Measurements from ENCODE around the gene HERC2.
A peak's percentile ranks its signal among the peaks of the same experiment; 100 is the strongest.
"Not testable (repeated sequence)": the region's sequence is repeated elsewhere in the genome, so short reads cannot be mapped to it uniquely, and the experiment has no call there.

Gene HERC2

DNA sequence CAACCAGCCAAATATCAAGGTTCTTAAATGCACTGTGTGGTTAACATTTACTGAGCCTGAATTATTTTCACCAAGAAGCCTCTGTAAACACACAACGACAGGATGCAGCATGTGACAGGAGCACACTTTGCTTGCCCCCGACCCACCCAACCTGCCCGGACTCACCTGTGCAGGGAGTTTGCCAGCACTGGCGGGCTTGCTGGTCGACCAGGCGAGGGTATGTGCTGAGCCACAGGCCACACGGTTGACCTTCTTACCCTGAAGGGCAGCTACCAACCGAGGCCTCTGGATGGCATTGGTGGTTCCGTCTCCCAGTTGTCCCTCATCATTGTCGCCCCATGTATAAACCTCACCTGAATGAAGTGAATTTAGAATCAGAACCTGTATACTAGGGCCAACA is 197.1 kb downstream of the HERC2 start:
- no peak overlapping the region for H3K27ac ChIP-seq
- POLR2A ChIA-PET (ENCODE audit: low non-redundant PET): no interaction called here
- no peak for DNase-seq (ENCODE audit: low spot score)
- CTCF ChIA-PET: interaction anchor here (0.7 kb wide), 1 partner anchor 61 kb away, joined by 4 read pairs; no protein-coding TSS in a partner anchor
- TF ChIP-seq, protein P1, sequence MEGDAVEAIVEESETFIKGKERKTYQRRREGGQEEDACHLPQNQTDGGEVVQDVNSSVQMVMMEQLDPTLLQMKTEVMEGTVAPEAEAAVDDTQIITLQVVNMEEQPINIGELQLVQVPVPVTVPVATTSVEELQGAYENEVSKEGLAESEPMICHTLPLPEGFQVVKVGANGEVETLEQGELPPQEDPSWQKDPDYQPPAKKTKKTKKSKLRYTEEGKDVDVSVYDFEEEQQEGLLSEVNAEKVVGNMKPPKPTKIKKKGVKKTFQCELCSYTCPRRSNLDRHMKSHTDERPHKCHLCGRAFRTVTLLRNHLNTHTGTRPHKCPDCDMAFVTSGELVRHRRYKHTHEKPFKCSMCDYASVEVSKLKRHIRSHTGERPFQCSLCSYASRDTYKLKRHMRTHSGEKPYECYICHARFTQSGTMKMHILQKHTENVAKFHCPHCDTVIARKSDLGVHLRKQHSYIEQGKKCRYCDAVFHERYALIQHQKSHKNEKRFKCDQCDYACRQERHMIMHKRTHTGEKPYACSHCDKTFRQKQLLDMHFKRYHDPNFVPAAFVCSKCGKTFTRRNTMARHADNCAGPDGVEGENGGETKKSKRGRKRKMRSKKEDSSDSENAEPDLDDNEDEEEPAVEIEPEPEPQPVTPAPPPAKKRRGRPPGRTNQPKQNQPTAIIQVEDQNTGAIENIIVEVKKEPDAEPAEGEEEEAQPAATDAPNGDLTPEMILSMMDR (conservative IDR thresholded peaks at IDR 0.05; ENCODE audit: low read depth): no peak

DNA sequence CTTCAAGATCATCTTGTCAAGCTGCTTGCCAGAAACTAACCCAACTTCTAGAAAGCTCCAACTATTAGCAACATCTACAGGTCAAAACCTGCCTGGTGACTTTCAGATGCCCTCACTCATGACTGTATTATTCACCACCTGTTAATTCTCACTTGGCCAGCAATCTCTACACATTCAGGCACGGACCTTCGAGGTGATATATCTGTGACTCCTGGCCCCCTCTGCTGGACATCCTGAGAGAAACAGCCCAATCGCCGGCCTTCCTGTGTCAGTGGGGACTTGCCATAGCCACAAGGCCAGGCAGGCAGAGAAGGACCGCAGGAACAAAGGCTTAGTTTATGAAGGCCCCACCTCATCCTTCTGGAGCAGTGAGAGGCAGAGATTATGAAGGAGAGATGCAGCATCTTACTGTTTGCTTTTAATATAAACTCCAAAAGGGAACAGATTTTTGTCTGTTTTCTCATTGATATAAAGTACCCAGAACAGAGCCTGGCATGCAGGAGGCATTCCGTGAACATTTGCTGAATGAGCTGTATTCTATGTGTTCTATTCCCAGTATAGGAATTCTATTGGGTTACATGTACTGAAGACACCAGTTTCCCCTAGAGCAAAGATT is 198.5 kb downstream of the HERC2 start:
- ChIA-PET CTCF (interaction anchor here (0.6 to 0.9 kb wide), 5 partner anchors 36 to 1233 kb away, joined by 3 to 6 read pairs (median 4); no protein-coding TSS in a partner anchor), POLR2A (ENCODE audit: low non-redundant PET) (no interaction called here)
- TF ChIP-seq, protein P1 (conservative IDR thresholded peaks at IDR 0.05; ENCODE audit: low read depth): peak; percentile 88
- H3K27ac ChIP-seq: no peak overlapping the region
- peak; percentile 89 for DNase-seq (ENCODE audit: low spot score)

DNA sequence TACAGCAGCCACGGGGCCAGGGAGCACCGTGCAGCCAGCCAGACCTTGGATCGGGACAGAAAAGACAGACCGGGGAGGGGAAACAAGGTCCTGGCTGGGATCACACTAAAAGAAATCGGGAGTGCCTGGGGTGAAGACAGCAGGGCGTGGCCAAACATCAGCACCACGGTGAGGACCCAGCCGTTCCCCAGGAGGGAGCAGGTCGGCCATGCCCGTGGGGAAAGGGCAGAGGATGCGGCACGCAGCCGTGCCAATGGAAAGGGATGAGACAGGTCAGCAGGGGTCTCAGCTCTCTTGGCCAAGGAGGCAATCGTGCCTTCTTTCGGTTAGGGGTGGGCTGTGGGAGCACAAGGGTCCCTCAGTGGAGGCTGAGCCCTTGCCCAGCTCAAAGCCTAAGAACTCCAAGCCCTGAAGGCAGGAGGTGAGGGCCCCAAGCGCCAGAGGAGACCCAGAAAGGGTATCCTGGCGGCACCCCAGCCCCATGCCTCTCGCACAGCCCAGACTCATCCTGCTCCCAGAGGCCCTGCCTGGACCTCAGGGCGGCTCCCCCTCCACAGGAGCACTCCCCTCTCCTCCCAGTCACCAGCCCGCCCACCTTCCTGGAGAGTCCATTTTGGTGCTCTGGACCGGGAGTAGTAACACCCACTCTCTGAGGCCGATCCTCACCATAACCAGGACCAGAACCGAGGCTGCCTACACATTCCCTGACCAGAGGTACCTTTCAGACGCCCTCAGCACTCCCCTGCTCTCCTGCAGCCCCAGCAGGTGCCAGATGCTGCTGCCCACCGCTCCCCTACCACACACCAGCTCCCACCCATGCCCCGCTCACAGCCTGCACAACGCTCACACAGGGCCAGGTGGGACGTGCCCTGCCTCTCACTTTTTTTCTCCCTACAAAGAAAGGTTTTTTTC is 199.7 kb downstream of the HERC2 start:
- no peak overlapping the region; the same call in 1 of the 2 replicates for H3K27ac ChIP-seq
- ChIA-PET CTCF (interaction anchor here (0.6 kb wide), 1 partner anchor 1233 kb away, joined by 3 read pairs; no protein-coding TSS in a partner anchor), POLR2A (ENCODE audit: low non-redundant PET) (no interaction called here)
- no peak for DNase-seq (ENCODE audit: low spot score)
- TF ChIP-seq, protein P1 (conservative IDR thresholded peaks at IDR 0.05; ENCODE audit: low read depth): no peak

DNA sequence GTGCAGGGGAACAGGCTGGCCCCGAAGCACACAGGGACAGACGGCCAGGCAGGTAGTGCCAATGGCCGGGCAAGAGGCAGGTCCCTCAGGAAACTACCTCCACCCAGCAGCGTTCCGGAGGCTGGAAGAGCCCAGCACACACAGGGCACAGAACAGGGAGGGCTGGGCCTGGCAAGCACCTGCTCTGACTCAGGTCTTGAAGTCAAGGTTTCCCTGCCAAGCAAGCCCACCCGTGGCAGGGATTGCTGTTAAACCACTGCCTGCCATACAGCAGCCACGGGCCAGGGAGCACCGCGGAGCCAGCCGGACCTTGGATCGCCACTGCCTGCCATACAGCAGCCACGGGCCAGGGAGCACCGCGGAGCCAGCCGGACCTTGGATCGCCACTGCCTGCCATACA is 200.4 kb downstream of the HERC2 start:
- H3K27ac ChIP-seq; POLR2A ChIA-PET (ENCODE audit: low non-redundant PET); DNase-seq (ENCODE audit: low spot score): not testable (repeated sequence)
- CTCF ChIA-PET: interaction anchor here (0.6 kb wide), 1 partner anchor 1232 kb away, joined by 3 read pairs; no protein-coding TSS in a partner anchor

DNA sequence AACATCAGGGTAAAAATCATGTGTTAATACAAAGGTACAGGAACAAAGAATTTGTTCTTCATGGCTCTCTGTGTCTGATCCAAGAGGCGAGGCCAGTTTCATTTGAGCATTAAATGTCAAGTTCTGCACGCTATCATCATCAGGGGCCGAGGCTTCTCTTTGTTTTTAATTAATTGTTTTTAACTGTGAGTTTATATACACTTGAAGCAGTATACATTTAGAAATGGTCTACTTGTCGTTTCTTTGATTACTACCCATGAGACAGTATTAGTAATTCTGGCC is 201.7 kb downstream of the HERC2 start:
- DNase-seq (ENCODE audit: low spot score): no peak
- ChIA-PET CTCF (no interaction called here), POLR2A (ENCODE audit: low non-redundant PET) (no interaction called here)

DNA sequence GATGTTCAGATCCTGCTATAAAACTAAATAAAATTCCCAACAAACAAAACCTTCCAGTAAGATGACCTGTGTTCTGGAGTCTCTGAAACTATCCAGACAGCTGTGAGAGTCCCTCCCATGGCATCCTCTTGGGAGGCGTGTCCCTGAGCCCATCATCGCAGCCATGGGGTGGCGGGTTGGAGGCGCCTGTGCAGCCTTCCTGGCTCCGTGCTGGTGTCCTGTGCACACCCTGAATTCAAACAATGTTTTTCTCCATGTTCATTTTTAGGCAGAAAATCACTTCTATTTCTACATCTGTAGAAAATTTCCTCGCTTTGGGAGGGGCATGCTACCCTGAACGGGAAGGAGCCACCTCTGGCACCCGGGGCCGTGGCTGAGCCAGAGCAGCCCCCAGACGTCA is 203.4 kb downstream of the HERC2 start:
- CTCF ChIA-PET: no interaction called here
- H3K27ac ChIP-seq: peak overlapping the region; percentile 1; the same call in 1 of the 2 replicates
- TF ChIP-seq, protein P1 (conservative IDR thresholded peaks at IDR 0.05; ENCODE audit: low read depth): no peak
- POLR2A ChIA-PET (ENCODE audit: low non-redundant PET): no interaction called here
- no peak for DNase-seq (ENCODE audit: low spot score)

More for the DNA sequence above, 201.7 kb downstream of the HERC2 start:
- H3K27ac ChIP-seq: no peak overlapping the region
- TF ChIP-seq, protein P1 (conservative IDR thresholded peaks at IDR 0.05; ENCODE audit: low read depth): no peak

DNA sequence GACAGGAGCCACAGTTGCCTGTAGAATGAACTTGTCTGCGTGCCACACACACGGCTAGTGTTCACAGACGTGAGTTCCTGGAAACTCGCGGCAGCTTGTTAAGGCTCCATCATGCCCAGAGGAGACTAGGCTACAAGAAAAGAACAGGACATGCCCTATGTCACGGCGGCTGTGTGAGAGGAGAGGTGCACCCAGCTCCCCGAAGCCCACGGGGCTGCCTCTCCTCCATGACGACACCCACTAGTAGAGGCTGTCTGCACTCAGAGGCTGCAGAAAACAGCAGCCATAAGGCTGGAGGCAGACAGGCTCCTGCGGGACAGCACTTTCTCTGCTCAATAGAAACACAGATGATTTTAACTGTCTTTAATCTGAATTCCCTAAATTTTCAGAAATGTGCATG is 203.9 kb downstream of the HERC2 start:
- CTCF ChIA-PET: no interaction called here
- DNase-seq (ENCODE audit: low spot score): no peak
- no peak overlapping the region for H3K27ac ChIP-seq
- TF ChIP-seq, protein P1 (conservative IDR thresholded peaks at IDR 0.05; ENCODE audit: low read depth): no peak
- POLR2A ChIA-PET (ENCODE audit: low non-redundant PET): no interaction called here

Data from RWPE1 (cell line).